ENCODE data around the gene MYH13. TPM values are rescaled to one million over a fixed set of nuclear protein-coding genes. Genes with fewer than 3 reads are reported as not detected.

MYH13 gene
- total RNA-seq, 2 experiments from 2014 or later: not detected

GRCh38 chr17:10369239-10369638, 3.6 kb downstream of the MYH13 start:
- Histone ChIP-seq H3K4me3 (ENCODE audit: low read depth, low read length, poor library complexity, severe bottlenecking) (no peak overlapping the region), H3K9me2 (ENCODE audit: insufficient read depth, low read length) (no peaks in the 10 kb centered on the region), H3K79me2 (ENCODE audit: insufficient read depth, low read depth, low read length) (no peaks in the 10 kb centered on the region), H2AFZ (ENCODE audit: low read length) (no peak overlapping the region), H4K20me1 (ENCODE audit: insufficient read depth, low read length) (no peaks in the 10 kb centered on the region), H3K4me1 (ENCODE audit: insufficient read depth, low read length, poor library complexity, severe bottlenecking) (no peaks in the 10 kb centered on the region), H3K9me3 (ENCODE audit: low read length) (no peaks in the 10 kb centered on the region), H3K27ac (ENCODE audit: low read depth, low read length, poor library complexity, severe bottlenecking) (no peak overlapping the region), H3K36me3 (ENCODE audit: insufficient read depth, low read length) (no peaks in the 10 kb centered on the region), H3K4me2 (ENCODE audit: low read length) (no peak overlapping the region)
- intact Hi-C loops (cut with micrococcal nuclease; ENCODE audit: unreplicated experiment): no loop called here
- TF ChIP-seq EZH2phosphoT487 (IDR thresholded peaks at IDR 0.05; ENCODE audit: borderline replicate concordance, low read depth, low read length): no peak
- TF ChIP-seq CTCF (conservative IDR thresholded peaks at IDR 0.05; ENCODE audit: low read length): no peak
- BruUV-seq (replicated peaks): no TSS peak
- ChIA-PET CTCF (ENCODE audit: unreplicated experiment) (no interaction called here), POLR2A (no interaction called here)
- no peak for DNase-seq (ENCODE audit: low spot score)

GRCh38 chr17:10368561-10368960, 4.2 kb downstream of the MYH13 start:
- ChIA-PET CTCF (ENCODE audit: unreplicated experiment) (no interaction called here), POLR2A (no interaction called here)
- no peak overlapping the region for H3K4me2 ChIP-seq (ENCODE audit: low read length)
- H3K4me3 ChIP-seq (ENCODE audit: low read depth, low read length, poor library complexity, severe bottlenecking): no peak overlapping the region
- BruUV-seq (replicated peaks): no TSS peak
- intact Hi-C loops (cut with micrococcal nuclease; ENCODE audit: unreplicated experiment): no loop called here
- H3K4me1 ChIP-seq (ENCODE audit: insufficient read depth, low read length, poor library complexity, severe bottlenecking): no peaks in the 10 kb centered on the region
- H3K79me2 ChIP-seq (ENCODE audit: insufficient read depth, low read depth, low read length): no peaks in the 10 kb centered on the region
- H4K20me1 ChIP-seq (ENCODE audit: insufficient read depth, low read length): no peaks in the 10 kb centered on the region
- H3K9me3 ChIP-seq (ENCODE audit: low read length): no peaks in the 10 kb centered on the region
- no peak for DNase-seq (ENCODE audit: low spot score)
- TF ChIP-seq EZH2phosphoT487 (IDR thresholded peaks at IDR 0.05; ENCODE audit: borderline replicate concordance, low read depth, low read length) (no peak), CTCF (conservative IDR thresholded peaks at IDR 0.05; ENCODE audit: low read length) (no peak)
- H2AFZ ChIP-seq (ENCODE audit: low read length): no peak overlapping the region
- H3K9me2 ChIP-seq (ENCODE audit: insufficient read depth, low read length): no peaks in the 10 kb centered on the region
- no peak overlapping the region for H3K27ac ChIP-seq (ENCODE audit: low read depth, low read length, poor library complexity, severe bottlenecking)
- H3K36me3 ChIP-seq (ENCODE audit: insufficient read depth, low read length): no peaks in the 10 kb centered on the region

- TF ChIP-seq CTCF (conservative IDR thresholded peaks at IDR 0.05; ENCODE audit: low read length) (no peak), EZH2phosphoT487 (IDR thresholded peaks at IDR 0.05; ENCODE audit: borderline replicate concordance, low read depth, low read length) (no peak)
- intact Hi-C loops (cut with micrococcal nuclease; ENCODE audit: unreplicated experiment): no loop called here
- ChIA-PET CTCF (ENCODE audit: unreplicated experiment) (no interaction called here), POLR2A (no interaction called here)
- Histone ChIP-seq H3K9me3 (ENCODE audit: low read length) (no peaks in the 10 kb centered on the region), H3K79me2 (ENCODE audit: insufficient read depth, low read depth, low read length) (no peaks in the 10 kb centered on the region), H3K27ac (ENCODE audit: low read depth, low read length, poor library complexity, severe bottlenecking) (no peak overlapping the region), H3K9me2 (ENCODE audit: insufficient read depth, low read length) (no peaks in the 10 kb centered on the region), H4K20me1 (ENCODE audit: insufficient read depth, low read length) (no peaks in the 10 kb centered on the region), H2AFZ (ENCODE audit: low read length) (no peak overlapping the region), H3K4me3 (ENCODE audit: low read depth, low read length, poor library complexity, severe bottlenecking) (no peak overlapping the region), H3K36me3 (ENCODE audit: insufficient read depth, low read length) (no peaks in the 10 kb centered on the region), H3K4me2 (ENCODE audit: low read length) (no peak overlapping the region), H3K4me1 (ENCODE audit: insufficient read depth, low read length, poor library complexity, severe bottlenecking) (no peaks in the 10 kb centered on the region)
- DNase-seq (ENCODE audit: low spot score): no peak
- no TSS peak for BruUV-seq (replicated peaks)
Observed at GRCh38 chr17:10360578-10360977, 12.2 kb downstream of the MYH13 start.
